GM12878 (cell line): ENCODE measurements around the gene SRXN1. TPM values are rescaled to one million over a fixed set of nuclear protein-coding genes. Genes with fewer than 3 reads are reported as not detected.

Experiments used
- ATAC-seq: fragments of 200-7000 bp; cut with Tn5 transposase; 3 replicates; pipeline ENCODE4 v1.9.1; 2020; ENCODE audit warnings: mild to moderate bottlenecking, moderate library complexity
- BruUV-seq: library from RNA; stranded (reverse); fragments of 400-500 nt; replicated peaks from 2 replicates; lab custom pipeline; 2021; lab: Mats Ljungman, UMichigan
- CTCF ChIA-PET: fragments of 300-600 bp; sonication (Branson Sonifier 250); formaldehyde crosslinking; extraction: SDS; loops from one replicate; lab custom pipeline; 2021; ENCODE audit warnings: inconsistent platforms; lab: Yijun Ruan, JAX
- POLR2A ChIA-PET: fragments of 350-600 bp; formaldehyde crosslinking; extraction: SDS; loops from one replicate; lab custom pipeline; 2021; ENCODE audit warnings: inconsistent platforms; lab: Charles Lee
- RAD21 ChIA-PET: fragments of 300-600 bp; sonication (Branson Sonifier 250); formaldehyde crosslinking; loops from one replicate; lab custom pipeline; 2023; ENCODE audit warnings: antibody characterized with exemption; ENCODE audit not compliant: unreplicated experiment; lab: Charles Lee
- SMC1A ChIA-PET: fragments of 300-600 bp; sonication (Branson Sonifier 250); formaldehyde crosslinking; loops from one replicate; lab custom pipeline; 2023; ENCODE audit not compliant: unreplicated experiment, uncharacterized antibody; lab: Charles Lee
- DNase-seq: peaks from one replicate; pipeline ENCODE4 v3.0.0-alpha.2; 2011; ENCODE audit warnings: low read depth, low spot score
- FAIRE-seq: peaks from 3 replicates; lab custom pipeline; 2011; peaks lifted over from hg19 to GRCh38; lab: Jason Lieb, UNC
- H2AFZ ChIP-seq: 2 replicates; pipeline ENCODE4 v1.6.0; 2011; ENCODE audit warnings: low read depth, low read length, control low read depth; ENCODE audit not compliant: control insufficient read depth
- H3K27ac ChIP-seq: 2 replicates; pipeline ENCODE4 v1.5.1; 2011; ENCODE audit warnings: control low read depth; ENCODE audit not compliant: control insufficient read depth, insufficient read depth
- H3K27me3 ChIP-seq, 2 experiments: replicated peaks in 1 of 2; 2 replicates each; pipeline versions ENCODE4 v1.6.0 to v1.6.1; 2011; ENCODE audit warnings: low read length in 1 of 2; ENCODE audit not compliant: control insufficient read depth in 2 of 2, insufficient read depth in 2 of 2
- H3K36me3 ChIP-seq, 2 experiments: 2 replicates each; pipeline ENCODE4 v1.5.1; 2011; ENCODE audit warnings: low read length in 1 of 2; ENCODE audit not compliant: control insufficient read depth in 2 of 2, insufficient read depth in 2 of 2
- H3K4me1 ChIP-seq: 2 replicates; pipeline ENCODE4 v1.6.1; 2011; ENCODE audit warnings: mild to moderate bottlenecking, low read length, moderate library complexity, mixed read lengths; ENCODE audit not compliant: control insufficient read depth, insufficient read depth
- H3K4me2 ChIP-seq: 2 replicates; pipeline ENCODE4 v1.6.0; 2011; ENCODE audit warnings: control low read depth; ENCODE audit not compliant: control insufficient read depth, insufficient read depth
- H3K4me3 ChIP-seq: fragments of 200-600 bp; sonication (generic); 2 replicates; pipeline ENCODE4 v1.5.1; 2016
- H3K79me2 ChIP-seq: 2 replicates; pipeline ENCODE4 v1.6.0; 2011; ENCODE audit warnings: low read length; ENCODE audit not compliant: control insufficient read depth, insufficient read depth
- H3K9ac ChIP-seq: 2 replicates; pipeline ENCODE4 v1.8.0; 2011; ENCODE audit warnings: low read length, control low read depth, mixed read lengths; ENCODE audit not compliant: control insufficient read depth, insufficient read depth
- H3K9me3 ChIP-seq: replicated peaks from 3 replicates; pipeline ENCODE4 v1.5.1; 2011; ENCODE audit warnings: mild to moderate bottlenecking, low read length; ENCODE audit not compliant: control insufficient read depth, insufficient read depth
- H4K20me1 ChIP-seq: 2 replicates; pipeline ENCODE4 v1.6.0; 2011; ENCODE audit not compliant: control insufficient read depth, insufficient read depth
- ATF7 ChIP-seq: fragments of 450-650 bp; IDR thresholded peaks from 2 replicates; pipeline ENCODE4 v1.6.1; 2016; ENCODE audit warnings: low read depth, mild to moderate bottlenecking
- EGR1 ChIP-seq, 2 experiments: IDR thresholded peaks; 1 replicate in 1 of 2; 2 replicates in 1 of 2; pipeline ENCODE4 v1.6.1; 2011 to 2012; ENCODE audit warnings: low read depth in 2 of 2, low read length in 2 of 2, borderline replicate concordance in 1 of 2, mild to moderate bottlenecking in 1 of 2, moderate library complexity in 1 of 2
- MYC ChIP-seq: IDR thresholded peaks from 2 replicates; pipeline ENCODE4 v1.6.1; 2011; ENCODE audit warnings: mild to moderate bottlenecking, low read length, moderate library complexity, inconsistent platforms; ENCODE audit not compliant: insufficient read depth, insufficient replicate concordance, insufficient read length, severe bottlenecking
- NBN ChIP-seq: fragments of 450-650 bp; IDR thresholded peaks from 2 replicates; pipeline ENCODE4 v1.6.1; 2016
- NFIC ChIP-seq: IDR thresholded peaks from 2 replicates; pipeline ENCODE4 v1.6.1; 2012; ENCODE audit warnings: low read depth, mild to moderate bottlenecking, inconsistent platforms, low read length, moderate library complexity
- NR2F1 ChIP-seq: fragments of 450-650 bp; conservative IDR thresholded peaks from 2 replicates; pipeline ENCODE4 v1.6.1; 2017; ENCODE audit warnings: mild to moderate bottlenecking
- PAX8 ChIP-seq: fragments of 450-650 bp; IDR thresholded peaks from 2 replicates; pipeline ENCODE4 v1.6.1; 2017; ENCODE audit warnings: mild to moderate bottlenecking, moderate library complexity
- POLR2AphosphoS2 ChIP-seq: IDR thresholded peaks from 2 replicates; pipeline ENCODE4 v1.6.1; 2011; ENCODE audit warnings: low read depth, mild to moderate bottlenecking, low read length, improper control_type of control experiment, moderate library complexity
- SP1 ChIP-seq: IDR thresholded peaks from one replicate; pipeline ENCODE4 v1.6.1; 2011; ENCODE audit warnings: low read depth, low read length
- SUZ12 ChIP-seq: fragments of 200-600 bp; sonication (generic); IDR thresholded peaks from one replicate; pipeline ENCODE4 v1.6.1; 2018; ENCODE audit warnings: antibody characterized with exemption, mild to moderate bottlenecking; ENCODE audit not compliant: unreplicated experiment
- ZNF384 ChIP-seq: IDR thresholded peaks from 2 replicates; pipeline ENCODE4 v1.6.1; 2012; ENCODE audit warnings: low read depth, mild to moderate bottlenecking, low read length, improper control_type of control experiment, borderline replicate concordance
- ZNF622 ChIP-seq: fragments of 450-650 bp; IDR thresholded peaks from 2 replicates; pipeline ENCODE4 v1.6.1; 2017; ENCODE audit warnings: mild to moderate bottlenecking, inconsistent platforms
- WGBS: methylation state at CpG from one replicate; pipeline ENCODE4 v1.1.6; 2016; ENCODE audit warnings: low lambda C conversion rate; ENCODE audit not compliant: insufficient replicate concordance, insufficient coverage; ENCODE audit errors: missing lambda C conversion rate; 5-methylcytosine and 5-hydroxymethylcytosine counted together
- in situ Hi-C: fragments of 300-500 bp; cut with MboI; formaldehyde crosslinking; loops from 9 replicates; pipeline ENCODE4 v1.14.3; 2018; ENCODE audit warnings: mixed read lengths
- intact Hi-C: fragments of 100-400 bp; cut with micrococcal nuclease; formaldehyde crosslinking; loops from one replicate; pipeline ENCODE4 v1.14.2; 2022; ENCODE audit not compliant: unreplicated experiment
- polyA plus RNA-seq, 11 experiments: library from polyadenylated mRNA; depleted of rRNA in 4 of 11; unstranded in 6 of 11; stranded (reverse) in 5 of 11; fragments of >200 nt; fragmentation: Nextera tagmentation in 4 of 11; fragmentation: Illumina TruSeq in 1 of 11; extraction: Ambion mirVana in 4 of 11; extraction: Trizol in 1 of 11; gene quantifications; 1 replicate in 1 of 11; 2 replicates in 10 of 11; pipeline versions ENCODE4 v1.2.1 to v1.2.3, GENCODE V29; 2011 to 2016; ENCODE audit warnings: inconsistent platforms in 2 of 11, missing spikeins in 2 of 11, low read depth in 1 of 11
- total RNA-seq, 4 experiments: library from RNA; depleted of rRNA in 3 of 4; stranded (reverse); fragments of >200 nt in 3 of 4; fragmentation: Illumina TruSeq in 1 of 4; extraction: Trizol in 1 of 4; gene quantifications; 2 replicates each; pipeline versions ENCODE4 v1.2.1 to v1.2.3, GENCODE V29; 2013 to 2021
- TF ChIP-seq, protein P1 (sequence below): fragments of 450-650 bp; IDR thresholded peaks from 2 replicates; pipeline ENCODE4 v1.6.1; 2016; ENCODE audit warnings: mild to moderate bottlenecking

Gene SRXN1
- total and polyA plus RNA-seq, 10 of the 15 experiments (the other 5 are each of a cell fraction or from before 2014, with no cell fraction given) = 4.1 to 20.5 (median 15.6) TPM

DNA sequence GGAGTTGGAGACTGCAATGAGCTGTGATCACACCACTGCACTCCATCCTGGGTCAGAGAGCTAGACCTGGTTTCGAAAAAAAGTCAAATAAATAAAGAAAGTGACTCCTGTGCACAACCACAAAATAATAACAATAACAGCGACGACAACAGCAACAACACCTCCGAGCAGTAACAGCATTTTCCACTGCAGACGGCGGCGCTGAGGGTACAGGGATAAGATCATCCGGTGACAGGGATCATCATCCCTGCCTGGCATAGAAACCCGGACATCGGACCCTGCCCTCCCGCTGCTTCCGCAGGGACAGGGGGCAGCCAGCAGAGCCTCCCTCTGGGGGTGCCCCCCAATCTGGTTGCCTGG is 11.5 kb downstream of the SRXN1 start:
- no peak for TF ChIP-seq ZNF622
- TF ChIP-seq POLR2AphosphoS2 = no peak
- no peak for TF ChIP-seq EGR1 (IDR thresholded peaks at IDR 0.05; ENCODE audit: borderline replicate concordance in 1 of 2, low read depth in 2 of 2, low read length in 2 of 2)
- TF ChIP-seq MYC = no peak
- TF ChIP-seq, protein P1, sequence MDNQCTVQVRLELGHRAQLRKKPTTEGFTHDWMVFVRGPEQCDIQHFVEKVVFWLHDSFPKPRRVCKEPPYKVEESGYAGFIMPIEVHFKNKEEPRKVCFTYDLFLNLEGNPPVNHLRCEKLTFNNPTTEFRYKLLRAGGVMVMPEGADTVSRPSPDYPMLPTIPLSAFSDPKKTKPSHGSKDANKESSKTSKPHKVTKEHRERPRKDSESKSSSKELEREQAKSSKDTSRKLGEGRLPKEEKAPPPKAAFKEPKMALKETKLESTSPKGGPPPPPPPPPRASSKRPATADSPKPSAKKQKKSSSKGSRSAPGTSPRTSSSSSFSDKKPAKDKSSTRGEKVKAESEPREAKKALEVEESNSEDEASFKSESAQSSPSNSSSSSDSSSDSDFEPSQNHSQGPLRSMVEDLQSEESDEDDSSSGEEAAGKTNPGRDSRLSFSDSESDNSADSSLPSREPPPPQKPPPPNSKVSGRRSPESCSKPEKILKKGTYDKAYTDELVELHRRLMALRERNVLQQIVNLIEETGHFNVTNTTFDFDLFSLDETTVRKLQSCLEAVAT = no peak
- TF ChIP-seq ATF7 = no peak
- TF ChIP-seq NBN = no peak
- no peak for TF ChIP-seq SP1
- TF ChIP-seq NR2F1 = no peak
- no peak for TF ChIP-seq ZNF384
- TF ChIP-seq NFIC = no peak
- no peak for TF ChIP-seq SUZ12
- no peak for TF ChIP-seq PAX8
- Histone ChIP-seq H4K20me1 (no peaks in the 10 kb centered on the region), H3K4me1 (no peaks in the 10 kb centered on the region), H3K27me3 (no peaks in the 10 kb centered on the region; a peak in 1 of 4 replicates), H3K9ac (no peak overlapping the region), H3K9me3 (no peaks in the 10 kb centered on the region), H3K36me3 (no peaks in the 10 kb centered on the region; a peak in 1 of 4 replicates), H3K4me3 (no peak overlapping the region), H3K4me2 (no peak overlapping the region), H3K79me2 (no peaks in the 10 kb centered on the region), H2AFZ (no peak overlapping the region), H3K27ac (no peak overlapping the region)
- in situ Hi-C loops (no loop called here), intact Hi-C loops (no loop called here)
- BruUV-seq = no TSS peak
- POLR2A ChIA-PET = no interaction called here
- no peak for ATAC-seq
- FAIRE-seq = no peak
- CTCF ChIA-PET = interaction anchor here (1.5 to 2.2 kb wide), 2 partner anchors 16 to 79 kb away, joined by 3 to 7 read pairs; no protein-coding TSS in a partner anchor
- no peak for DNase-seq
- SMC1A ChIA-PET = interaction anchor here (1.0 to 1.1 kb wide), 2 partner anchors 52 to 79 kb away, joined by 3 to 4 read pairs; no protein-coding TSS in a partner anchor
- RAD21 ChIA-PET = interaction anchor here (1.7 kb wide), 1 partner anchor 79 kb away, joined by 4 read pairs; no protein-coding TSS in a partner anchor
- whole genome bisulfite sequencing = 82% methylated on average over 12 of the region's 12 CpGs
